ENCODE measurements around the gene ZNF570. TPM values are rescaled to one million over a fixed set of nuclear protein-coding genes. Genes with fewer than 3 reads are reported as not detected.
A peak's percentile ranks its signal among the peaks of the same experiment; 100 is the strongest.

Gene ZNF570
- total and polyA plus RNA-seq, 2 of the 8 experiments (the other 6 are each of a cell fraction or from before 2014, with no cell fraction given) = 1.0 to 5.4 TPM

- TF ChIP-seq SP4 (IDR thresholded peaks at IDR 0.05; ENCODE audit: low read length) = no peak
- TF ChIP-seq CREB1 (IDR thresholded peaks at IDR 0.05) = peak; percentile 37; the same call in 1 of the 2 replicates
- 0 out of 4 replicates have a peak, but pooled peaks of 1 of the 2 experiments have one; percentile 49 for TF ChIP-seq HDAC2 (IDR thresholded peaks at IDR 0.05; ENCODE audit: borderline replicate concordance in 1 of 2, low read depth in 2 of 2, low read length in 2 of 2)
- TF ChIP-seq GABPA (IDR thresholded peaks at IDR 0.05; ENCODE audit: borderline replicate concordance, insufficient read depth, low read length) = peak; percentile 95
- no peak for TF ChIP-seq E2F6 (IDR thresholded peaks at IDR 0.05)
- TF ChIP-seq KDM1A (IDR thresholded peaks at IDR 0.05; ENCODE audit: borderline replicate concordance, low read length) = peak; percentile 54
- peak in 1 of 3 experiments; percentile 14; a peak in 1 of 4 replicates for TF ChIP-seq CTCF (IDR thresholded peaks at IDR 0.05; ENCODE audit: control extremely low read depth in 1 of 3, insufficient read depth in 1 of 3, low read depth in 1 of 3, low read length in 3 of 3)
- no peak for TF ChIP-seq GTF2F1 (IDR thresholded peaks at IDR 0.05; ENCODE audit: borderline replicate concordance, low read depth, low read length)
- TF ChIP-seq SRF (IDR thresholded peaks at IDR 0.05; ENCODE audit: low read depth, low read length) = 0 out of 2 replicates have a peak, but pooled peaks have one; percentile 20
- peak; percentile 76 for TF ChIP-seq TBP (IDR thresholded peaks at IDR 0.05; ENCODE audit: low read depth, low read length)
Observed at GRCh38 chr19:37466798-37467607, 2.2 kb upstream of the ZNF570 start, which contains the start of gene ZNF569 (continued).

Data from H1 (cell line).